PC-9 (cell line): Measurements from ENCODE around the gene GPR153. TPM values are rescaled to one million over a fixed set of nuclear protein-coding genes. Genes with fewer than 3 reads are reported as not detected.

Source experiments
- BruUV-seq: library from RNA; stranded (reverse); fragments of 400-500 nt; replicated peaks from 2 replicates; lab custom pipeline; 2021; lab: Mats Ljungman, UMichigan
- CTCF ChIA-PET: fragments of 300-600 bp; sonication (Branson Sonifier 250); formaldehyde crosslinking; loops from one replicate; lab custom pipeline; 2022; ENCODE audit warnings: antibody characterized with exemption; lab: Charles Lee
- POLR2A ChIA-PET: fragments of 300-600 bp; sonication (Branson Sonifier 250); formaldehyde crosslinking; loops from one replicate; lab custom pipeline; 2022; ENCODE audit warnings: antibody characterized with exemption; ENCODE audit not compliant: unreplicated experiment; lab: Charles Lee
- DNase-seq, 2 experiments: peaks; one replicate each; pipeline versions ENCODE4 v3.0.0 to v3.0.0-alpha.2; 2015 to 2022; ENCODE audit warnings: mixed read lengths in 1 of 2
- H2AFZ ChIP-seq: fragments of 200-600 bp; sonication (generic); 2 replicates; pipeline ENCODE4 v1.8.1; 2017; ENCODE audit warnings: antibody characterized with exemption
- H3F3A ChIP-seq: fragments of 200-600 bp; sonication (generic); 2 replicates; pipeline ENCODE4 v1.8.1; 2017; ENCODE audit warnings: antibody characterized with exemption, mild to moderate bottlenecking, low read depth; ENCODE audit not compliant: insufficient read depth
- H3K27ac ChIP-seq: fragments of 200-600 bp; sonication (generic); 2 replicates; pipeline ENCODE4 v1.6.1; 2016; ENCODE audit warnings: mixed run types
- H3K27me3 ChIP-seq: fragments of 200-600 bp; sonication (generic); 2 replicates; pipeline ENCODE4 v1.6.1; 2016; ENCODE audit warnings: low read depth, mixed run types; ENCODE audit not compliant: insufficient read depth
- H3K36me3 ChIP-seq: fragments of 200-600 bp; sonication (generic); 2 replicates; pipeline ENCODE4 v1.6.1; 2016; ENCODE audit warnings: low read depth, mixed run types
- H3K4me1 ChIP-seq: fragments of 200-600 bp; sonication (generic); replicated peaks from 2 replicates; pipeline ENCODE4 v1.6.1; 2016; ENCODE audit warnings: mixed run types; ENCODE audit not compliant: insufficient read depth
- H3K4me2 ChIP-seq: fragments of 200-600 bp; sonication (generic); 2 replicates; pipeline ENCODE4 v1.6.1; 2017; ENCODE audit warnings: mixed run types
- H3K4me3 ChIP-seq: fragments of 200-600 bp; sonication (generic); 2 replicates; pipeline ENCODE4 v1.6.1; 2016; ENCODE audit warnings: mixed run types
- H3K79me2 ChIP-seq: fragments of 200-600 bp; sonication (generic); 2 replicates; pipeline ENCODE4 v1.6.1; 2017; ENCODE audit warnings: low read depth, mixed run types
- H3K9me2 ChIP-seq: fragments of 200-600 bp; sonication (generic); 2 replicates; pipeline ENCODE4 v1.8.1; 2017; ENCODE audit warnings: mild to moderate bottlenecking; ENCODE audit not compliant: insufficient read depth
- H3K9me3 ChIP-seq: fragments of 200-600 bp; sonication (generic); 2 replicates; pipeline ENCODE4 v1.8.1; 2016; ENCODE audit warnings: low read depth; ENCODE audit not compliant: insufficient read depth
- H4K20me1 ChIP-seq: fragments of 200-600 bp; sonication (generic); 2 replicates; pipeline ENCODE4 v1.8.1; 2017; ENCODE audit not compliant: insufficient read depth
- CTCF ChIP-seq: fragments of 200-600 bp; sonication (generic); conservative IDR thresholded peaks from 2 replicates; pipeline ENCODE4 v1.6.1; 2017; ENCODE audit warnings: mixed run types, antibody characterized with exemption, mild to moderate bottlenecking, moderate library complexity
- EZH2 ChIP-seq: fragments of 200-600 bp; sonication (generic); IDR thresholded peaks from 2 replicates; pipeline ENCODE4 v1.8.0; 2017; ENCODE audit warnings: antibody characterized with exemption, low read depth
- intact Hi-C: fragments of 100-400 bp; cut with micrococcal nuclease; formaldehyde crosslinking; loops from one replicate; pipeline ENCODE4 v1.10.0; 2022; ENCODE audit not compliant: unreplicated experiment
- total RNA-seq: library from RNA; stranded (reverse); gene quantifications from 2 replicates; pipeline ENCODE4 v1.2.3, GENCODE V29; 2021

The GPR153 gene
- total RNA-seq, 1 experiment from 2014 or later: 8.0 TPM

- Histone ChIP-seq H2AFZ (no peak overlapping the region), H3K4me3 (no peak overlapping the region), H3F3A (peaks cover 38% of the 10 kb centered on the region), H3K4me1 (peaks cover 55% of the 10 kb centered on the region), H3K79me2 (no peaks in the 10 kb centered on the region), H3K9me2 (no peaks in the 10 kb centered on the region), H3K9me3 (no peaks in the 10 kb centered on the region), H4K20me1 (no peaks in the 10 kb centered on the region; the same call in 1 of the 2 replicates), H3K27me3 (no peaks in the 10 kb centered on the region), H3K27ac (no peak overlapping the region), H3K36me3 (no peaks in the 10 kb centered on the region), H3K4me2 (no peak overlapping the region)
- BruUV-seq: TSS peak; percentile 16
- TF ChIP-seq CTCF: no peak
- no peak for TF ChIP-seq EZH2
- DNase-seq: no peak
- ChIA-PET POLR2A (no interaction called here), CTCF (interaction anchor here (0.9 to 1.0 kb wide), 2 partner anchors 17 to 19 kb away, joined by 5 to 11 read pairs; no protein-coding TSS in a partner anchor)
- intact Hi-C loops: loop anchor here (10.0 kb wide), 1 partner anchor 391 kb away; the partner anchor contains the start of gene PHF13
Measured at GRCh38 chr1:6223617-6224016, 37.3 kb downstream of the GPR153 start.

DNA sequence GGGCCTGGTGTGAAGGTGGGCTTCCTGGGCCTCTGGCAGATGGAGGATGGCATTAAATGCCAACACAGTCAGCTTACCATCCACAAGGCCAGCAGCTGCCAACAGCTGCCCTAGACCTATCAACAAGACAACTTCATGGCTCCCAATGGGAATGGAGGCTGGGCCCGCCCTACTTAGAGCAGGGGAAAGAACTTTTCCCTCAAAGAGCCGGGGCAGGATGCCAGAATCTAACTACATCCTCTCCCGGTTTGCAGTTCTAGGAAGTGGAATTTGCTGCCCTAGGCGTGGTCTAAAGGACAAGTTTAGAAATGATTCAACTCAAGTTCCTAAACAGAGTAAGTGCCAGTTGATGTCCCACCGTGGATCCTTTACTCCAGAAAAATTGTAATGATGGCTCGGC, 38.3 kb downstream of the GPR153 start:
- CTCF ChIA-PET: no interaction called here

DNA sequence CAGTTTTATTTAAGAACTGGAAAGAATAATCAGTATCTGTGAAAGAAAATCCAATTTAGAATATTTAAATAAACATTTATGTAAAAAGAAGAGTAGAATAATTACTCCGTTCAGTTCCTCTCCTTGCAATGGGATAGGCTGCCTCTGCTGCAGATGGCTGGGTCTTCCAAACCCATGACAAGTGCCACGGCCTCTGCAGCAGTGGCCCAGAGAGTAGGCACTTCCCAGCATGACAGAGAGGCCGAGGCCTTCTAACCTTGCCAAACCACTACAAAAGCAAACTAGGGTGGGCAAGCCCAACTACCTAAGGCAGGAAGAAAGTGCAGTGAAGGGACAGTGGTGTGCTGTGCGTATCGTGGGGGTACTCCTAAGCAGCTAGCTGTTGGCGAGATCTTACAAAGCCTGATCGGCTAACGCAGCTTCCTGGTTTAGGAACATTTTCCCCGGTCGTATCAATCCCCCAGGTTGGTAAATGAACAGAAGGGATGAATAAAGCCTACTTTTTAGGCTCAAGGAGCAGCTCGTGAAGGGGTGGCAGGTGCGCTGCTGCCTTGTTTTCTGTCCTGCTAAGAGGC, 39.6 kb downstream of the GPR153 start:
- Histone ChIP-seq H3K4me2 (peak overlapping the region; percentile 68), H3K9me2 (no peaks in the 10 kb centered on the region), H4K20me1 (no peaks in the 10 kb centered on the region; the same call in 1 of the 2 replicates), H2AFZ (no peak overlapping the region), H3K4me3 (no peak overlapping the region), H3F3A (peaks cover 38% of the 10 kb centered on the region), H3K4me1 (peaks cover 58% of the 10 kb centered on the region), H3K79me2 (no peaks in the 10 kb centered on the region), H3K27me3 (no peaks in the 10 kb centered on the region), H3K9me3 (no peaks in the 10 kb centered on the region), H3K27ac (peak overlapping the region; percentile 98), H3K36me3 (no peaks in the 10 kb centered on the region)
- intact Hi-C loops: loop anchor here (2.0 to 10.0 kb wide), 2 partner anchors 14 to 394 kb away; partner anchors contain the start of genes ICMT and PHF13
- BruUV-seq: no TSS peak
- CTCF ChIA-PET: interaction anchor here (1.2 kb wide), 1 partner anchor 16 kb away, joined by 6 read pairs; no protein-coding TSS in a partner anchor
- POLR2A ChIA-PET: no interaction called here
- TF ChIP-seq EZH2: no peak
- TF ChIP-seq CTCF: no peak
- no peak for DNase-seq

More for the DNA sequence above, 38.3 kb downstream of the GPR153 start:
- no peaks in the 10 kb centered on the region for H3K9me3 ChIP-seq
- BruUV-seq: no TSS peak
- H3K27me3 ChIP-seq: no peaks in the 10 kb centered on the region
- no peak overlapping the region for H2AFZ ChIP-seq
- H4K20me1 ChIP-seq: no peaks in the 10 kb centered on the region; the same call in 1 of the 2 replicates
- intact Hi-C loops: loop anchor here (10.0 kb wide), 1 partner anchor 392 kb away; the partner anchor contains the start of gene PHF13
- peaks cover 58% of the 10 kb centered on the region for H3K4me1 ChIP-seq
- H3K9me2 ChIP-seq: no peaks in the 10 kb centered on the region
- TF ChIP-seq EZH2: no peak
- no peak for TF ChIP-seq CTCF
- H3F3A ChIP-seq: peaks cover 38% of the 10 kb centered on the region
- H3K36me3 ChIP-seq: no peaks in the 10 kb centered on the region
- peak in 1 of 2 experiments; percentile 63 for DNase-seq
- peak overlapping the region; percentile 23; the same call in 1 of the 2 replicates for H3K4me2 ChIP-seq
- no peak overlapping the region for H3K4me3 ChIP-seq
- H3K79me2 ChIP-seq: no peaks in the 10 kb centered on the region
- POLR2A ChIA-PET: interaction anchor here (0.6 kb wide), 1 partner anchor 295 kb away, joined by 3 read pairs; no protein-coding TSS in a partner anchor
- H3K27ac ChIP-seq: no peak overlapping the region; the same call in 1 of the 2 replicates
